Measurements from ENCODE around the gene DPM2.

Gene DPM2

GRCh38 chr9:127934248-127934647 lies 3.4 kb downstream of the DPM2 start:
- DNase-seq, result no peak

GRCh38 chr9:127931092-127931881 lies 6.4 kb downstream of the DPM2 start:
- no peak for DNase-seq

- peak; percentile 81 for DNase-seq
Measured at GRCh38 chr9:127930231-127931091, 7.2 kb downstream of the DPM2 start, which contains the start of gene PIP5KL1. TSS of gene PIP5KL1 (minus strand) at chr9:127930777. CDS start at chr9:127930752, 25 bp downstream.

- DNase-seq, result no peak
Measured at GRCh38 chr9:127929625-127929979, 8.1 kb downstream of the DPM2 start.

GRCh38 chr9:127928676-127929624 lies 8.7 kb downstream of the DPM2 start:
- DNase-seq, result no peak

GRCh38 chr9:127927988-127928675 lies 9.5 kb downstream of the DPM2 start:
- no peak for DNase-seq

GRCh38 chr9:127927201-127927987 lies 10.3 kb downstream of the DPM2 start:
- DNase-seq, result no peak

- DNase-seq, result no peak
Measured at GRCh38 chr9:127926906-127927200, 10.8 kb downstream of the DPM2 start.

- DNase-seq, result no peak
Measured at GRCh38 chr9:127925959-127926905, 11.4 kb downstream of the DPM2 start.

- no peak for DNase-seq
Measured at GRCh38 chr9:127924736-127925444, 12.8 kb downstream of the DPM2 start.

GRCh38 chr9:127923771-127924170 lies 13.9 kb downstream of the DPM2 start:
- no peak for DNase-seq

GRCh38 chr9:127923046-127923445 lies 14.6 kb downstream of the DPM2 start:
- no peak for DNase-seq

- peak; percentile 72 for DNase-seq
Measured at GRCh38 chr9:127921557-127922120, 16.0 kb downstream of the DPM2 start.

- no peak for DNase-seq
Measured at GRCh38 chr9:127920794-127921193, 16.9 kb downstream of the DPM2 start.

- no peak for DNase-seq
Measured at GRCh38 chr9:127919253-127919815, 18.3 kb downstream of the DPM2 start.

- DNase-seq, result no peak
Measured at GRCh38 chr9:127918183-127919107, 19.2 kb downstream of the DPM2 start.

GRCh38 chr9:127917603-127918002 lies 20.1 kb downstream of the DPM2 start:
- no peak for DNase-seq

Measured in midbrain (tissue), 1 donor.